M059J (cell line): ENCODE measurements around the gene FAHD2B. TPM values are rescaled to one million over a fixed set of nuclear protein-coding genes. Genes with fewer than 3 reads are reported as not detected.
"Not testable (repeated sequence)": the region's sequence is repeated elsewhere in the genome, so short reads cannot be mapped to it uniquely, and the experiment has no call there.

Experiments
- DNase-seq: peaks from one replicate; pipeline ENCODE4 v3.0.0-alpha.2; 2012; ENCODE audit warnings: low read depth
- total RNA-seq: library from RNA; depleted of rRNA; stranded (reverse); fragments of >200 nt; shearing (Covaris generic); gene quantifications from 2 replicates; pipeline ENCODE4 v1.2.3, GENCODE V29; 2014; rRNA removed

Gene FAHD2B
- total RNA-seq, 1 experiment from 2014 or later = 1.5 TPM

DNA sequence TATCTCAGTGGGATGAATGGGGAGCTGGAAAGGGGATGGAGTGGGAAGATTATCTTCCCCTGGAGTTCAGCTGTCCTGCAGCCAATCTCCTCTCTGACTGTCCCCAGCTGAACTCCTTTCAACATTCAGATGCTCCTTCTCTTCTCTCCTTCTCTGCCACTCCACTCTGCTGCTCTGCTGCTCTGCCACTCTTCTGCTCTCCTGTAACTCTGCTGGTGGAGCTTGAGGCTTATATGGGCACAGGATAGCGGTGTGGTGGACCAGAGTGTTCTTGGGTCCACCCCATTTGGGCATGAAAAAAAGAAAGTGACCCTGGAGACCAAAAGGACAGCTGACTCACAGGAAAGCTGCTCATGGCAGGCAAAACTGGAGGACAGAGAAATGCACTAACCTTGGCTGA is 26.6 kb downstream of the FAHD2B start:
- no peak for DNase-seq

DNA sequence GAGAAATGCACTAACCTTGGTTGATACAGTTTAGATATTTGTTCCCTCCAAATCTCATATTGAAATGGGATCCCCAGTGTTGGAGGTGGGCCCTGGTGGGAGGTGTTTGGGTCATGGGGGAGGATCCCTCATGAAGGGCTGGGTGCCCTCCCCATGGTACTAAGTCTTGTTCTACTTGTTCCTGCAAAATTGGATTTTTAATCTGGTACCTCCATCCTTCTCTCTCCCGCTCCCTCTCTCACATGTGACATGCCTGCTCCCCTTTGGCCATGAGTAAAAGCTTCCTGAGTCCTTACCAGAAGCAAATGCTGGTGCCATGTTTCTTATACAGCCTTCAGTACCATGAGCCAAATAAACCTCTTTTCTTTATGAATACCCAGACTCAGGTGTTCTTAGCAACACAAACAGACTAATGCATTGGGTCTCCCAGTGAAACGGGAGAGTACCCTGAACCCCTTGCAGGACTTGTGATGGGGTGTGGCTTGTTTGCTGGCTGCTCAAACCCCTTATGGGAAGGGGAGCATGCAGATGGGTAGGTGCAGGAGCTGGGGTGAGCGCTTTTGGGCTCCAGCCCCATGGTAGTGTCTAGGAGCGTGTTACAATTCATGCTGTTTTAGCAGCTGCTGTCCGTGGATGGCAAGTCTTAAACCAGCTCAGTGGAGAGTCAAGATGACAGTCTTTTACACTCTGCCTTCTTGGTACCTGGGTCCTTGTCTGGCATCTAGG is 27.2 kb downstream of the FAHD2B start:
- no peak for DNase-seq

DNA sequence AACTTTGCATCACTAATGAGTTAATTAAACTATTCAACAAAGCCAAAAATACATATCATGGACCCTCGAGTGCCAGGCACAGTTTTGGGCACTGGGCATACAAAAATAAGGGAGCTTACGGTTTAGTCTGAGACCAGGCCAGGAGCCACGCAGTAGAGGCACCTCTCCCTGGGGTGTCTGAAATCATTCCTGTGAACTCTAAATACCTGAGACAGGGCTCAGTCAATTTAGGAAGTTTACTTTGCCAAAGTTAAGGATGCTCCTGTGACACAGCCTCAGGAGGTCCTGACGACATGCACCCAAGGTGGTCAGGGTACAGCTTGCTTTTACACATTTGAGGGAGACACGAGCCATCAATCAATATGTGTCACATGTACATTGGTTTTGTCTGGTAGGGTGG is 28.7 kb downstream of the FAHD2B start:
- not testable (repeated sequence) for DNase-seq

DNA sequence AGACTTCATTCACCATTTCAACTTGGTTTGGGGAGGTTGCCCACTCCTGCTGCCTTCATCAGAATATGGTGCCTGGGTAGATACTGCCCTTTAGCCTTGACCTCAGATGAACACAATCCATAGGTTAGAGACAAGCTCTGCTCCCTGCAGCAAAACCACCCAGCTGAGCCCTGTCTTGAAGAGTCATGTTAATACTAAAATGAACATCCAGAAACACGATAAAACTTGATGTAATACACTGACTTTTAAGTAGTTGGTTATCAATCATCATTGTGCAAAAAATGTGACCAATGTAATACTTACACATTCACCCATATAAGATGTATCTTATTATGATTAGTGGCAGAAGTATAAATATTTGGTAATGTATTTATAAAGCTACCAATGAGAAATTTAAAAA is 32.7 kb downstream of the FAHD2B start:
- not testable (repeated sequence) for DNase-seq

DNA sequence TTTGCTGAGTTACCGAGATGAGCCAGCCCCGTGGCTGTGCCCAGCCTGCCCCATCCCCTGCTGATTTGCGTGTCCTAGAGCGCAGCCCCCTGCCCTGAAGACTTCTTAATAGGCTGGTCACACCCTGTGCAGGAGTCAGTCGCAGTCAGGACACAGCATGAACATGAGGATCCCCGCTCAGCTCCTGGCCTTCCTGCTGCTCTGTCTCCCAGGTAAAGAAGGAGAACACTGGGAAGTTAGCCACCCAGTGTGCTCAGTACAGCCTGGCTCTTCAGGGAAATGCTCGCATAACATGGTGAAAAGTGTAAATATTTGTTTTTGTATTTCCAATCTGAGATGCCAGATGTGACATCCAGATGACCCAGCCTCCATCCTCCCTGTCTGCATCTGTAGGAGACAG is 34.9 kb downstream of the FAHD2B start:
- not testable (repeated sequence) for DNase-seq

DNA sequence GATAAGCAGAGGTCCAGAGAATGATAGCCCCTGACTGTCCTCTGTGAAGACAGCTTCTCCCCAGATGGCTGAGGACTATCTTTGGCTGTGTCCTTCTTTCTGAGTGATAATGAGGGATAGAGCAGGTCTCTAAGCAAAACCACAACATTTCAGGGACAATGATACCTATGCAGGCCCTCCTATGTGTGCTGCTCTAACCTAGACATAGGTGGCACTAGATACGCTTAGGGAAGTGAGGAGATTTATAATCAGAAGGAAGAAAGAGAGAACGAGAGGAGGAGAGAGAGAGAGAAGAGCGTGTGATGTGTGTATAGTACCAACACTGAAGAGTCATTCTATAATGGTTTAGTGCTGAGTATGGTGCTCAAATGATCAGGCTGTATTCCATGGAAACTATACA is 38.5 kb downstream of the FAHD2B start:
- DNase-seq = not testable (repeated sequence)

GRCh38 chr2:97050032-97050431 is 44.6 kb downstream of the FAHD2B start:
- not testable (repeated sequence) for DNase-seq

GRCh38 chr2:97048448-97048847 is 46.2 kb downstream of the FAHD2B start:
- DNase-seq = not testable (repeated sequence)

- DNase-seq = not testable (repeated sequence)
Measured at GRCh38 chr2:97046676-97047075, 48.0 kb downstream of the FAHD2B start.

GRCh38 chr2:97045895-97046499 is 48.7 kb downstream of the FAHD2B start:
- DNase-seq = not testable (repeated sequence)

Other genes with a start within 250 kb of the FAHD2B start
- 7.2 and 11.9 TPM in 2 replicates for gene ANKRD39, start 236.9 kb downstream of the FAHD2B start, total RNA-seq
- gene SEMA4C, start 224.8 kb downstream of the FAHD2B start, total RNA-seq = 6.5 and 14.2 TPM in 2 replicates
- gene FAM178B, start 108.3 kb downstream of the FAHD2B start, total RNA-seq = not detected in 2 replicates
- 3.0 and 7.5 TPM in 2 replicates for gene ANKRD36, start 18.3 kb upstream of the FAHD2B start, total RNA-seq